A673 (cell line): ENCODE data around the gene CTNNBL1. TPM values are rescaled to one million over a fixed set of nuclear protein-coding genes. Genes with fewer than 3 reads are reported as not detected.

Experiments
- BruUV-seq: library from RNA; stranded (reverse); fragments of 400-500 nt; replicated peaks from 2 replicates; lab custom pipeline; 2021; lab: Mats Ljungman, UMichigan
- CTCF ChIA-PET: fragments of 300-600 bp; sonication (Branson Sonifier 250); formaldehyde crosslinking; loops from one replicate; lab custom pipeline; 2022; ENCODE audit warnings: antibody characterized with exemption; lab: Charles Lee
- POLR2A ChIA-PET: fragments of 300-600 bp; sonication (Branson Sonifier 250); formaldehyde crosslinking; loops from one replicate; lab custom pipeline; 2022; ENCODE audit warnings: antibody characterized with exemption; ENCODE audit not compliant: low non-redundant PET; lab: Charles Lee
- DNase-seq: peaks from one replicate; pipeline ENCODE4 v3.0.0-alpha.2; 2015; ENCODE audit warnings: low spot score
- H3K27ac ChIP-seq: fragments of 200-600 bp; sonication (generic); 2 replicates; pipeline ENCODE4 v1.5.1; 2016; ENCODE audit warnings: mixed run types, low read depth, mild to moderate bottlenecking, mixed read lengths, antibody characterized with exemption, low read length; ENCODE audit not compliant: poor library complexity, severe bottlenecking
- H3K27me3 ChIP-seq: fragments of 200-600 bp; sonication (generic); replicated peaks from 2 replicates; pipeline ENCODE4 v1.6.1; 2017; ENCODE audit warnings: mixed run types, low read depth, mild to moderate bottlenecking, mixed read lengths, antibody characterized with exemption, low read length; ENCODE audit not compliant: insufficient read depth, poor library complexity
- H3K36me3 ChIP-seq: fragments of 200-600 bp; sonication (generic); 2 replicates; pipeline ENCODE4 v1.6.1; 2016; ENCODE audit warnings: mixed run types, mild to moderate bottlenecking, mixed read lengths, antibody characterized with exemption, low read length; ENCODE audit not compliant: insufficient read depth, poor library complexity, severe bottlenecking
- H3K4me1 ChIP-seq: fragments of 200-600 bp; sonication (generic); 2 replicates; pipeline ENCODE4 v1.6.1; 2017; ENCODE audit warnings: mixed run types, mild to moderate bottlenecking, mixed read lengths, antibody characterized with exemption, low read length; ENCODE audit not compliant: insufficient read depth, poor library complexity, severe bottlenecking
- H3K4me3 ChIP-seq: fragments of 200-600 bp; sonication (generic); 2 replicates; pipeline ENCODE4 v1.5.1; 2016; ENCODE audit warnings: low read depth, mixed run types, mild to moderate bottlenecking, mixed read lengths, low read length; ENCODE audit not compliant: poor library complexity, severe bottlenecking
- H3K9me3 ChIP-seq: fragments of 200-600 bp; sonication (generic); 2 replicates; pipeline ENCODE4 v1.6.1; 2016; ENCODE audit warnings: mixed run types, low read depth, mild to moderate bottlenecking, mixed read lengths, antibody characterized with exemption, low read length; ENCODE audit not compliant: poor library complexity, severe bottlenecking
- EZH2 ChIP-seq: fragments of 200-600 bp; sonication (generic); IDR thresholded peaks from 2 replicates; pipeline ENCODE4 v1.6.1; 2017; ENCODE audit warnings: borderline replicate concordance, low read depth, mild to moderate bottlenecking, mixed read lengths, antibody characterized with exemption, low read length; ENCODE audit not compliant: poor library complexity, severe bottlenecking
- intact Hi-C: fragments of 100-400 bp; cut with micrococcal nuclease; formaldehyde crosslinking; loops from one replicate; pipeline ENCODE4 v1.10.0; 2022; ENCODE audit not compliant: unreplicated experiment
- total RNA-seq: library from RNA; stranded (reverse); gene quantifications from 2 replicates; pipeline ENCODE4 v1.2.3, GENCODE V29; 2021
- TF ChIP-seq, protein P1 (sequence below): fragments of 300-800, 200-600 bp; sonication (generic); conservative IDR thresholded peaks from 2 replicates; pipeline ENCODE4 v1.5.1; 2017; ENCODE audit warnings: low read depth, mild to moderate bottlenecking, antibody characterized with exemption, low read length, moderate library complexity, mixed read lengths

The CTNNBL1 gene
- total RNA-seq, 1 experiment from 2014 or later, result 88.5 TPM

DNA sequence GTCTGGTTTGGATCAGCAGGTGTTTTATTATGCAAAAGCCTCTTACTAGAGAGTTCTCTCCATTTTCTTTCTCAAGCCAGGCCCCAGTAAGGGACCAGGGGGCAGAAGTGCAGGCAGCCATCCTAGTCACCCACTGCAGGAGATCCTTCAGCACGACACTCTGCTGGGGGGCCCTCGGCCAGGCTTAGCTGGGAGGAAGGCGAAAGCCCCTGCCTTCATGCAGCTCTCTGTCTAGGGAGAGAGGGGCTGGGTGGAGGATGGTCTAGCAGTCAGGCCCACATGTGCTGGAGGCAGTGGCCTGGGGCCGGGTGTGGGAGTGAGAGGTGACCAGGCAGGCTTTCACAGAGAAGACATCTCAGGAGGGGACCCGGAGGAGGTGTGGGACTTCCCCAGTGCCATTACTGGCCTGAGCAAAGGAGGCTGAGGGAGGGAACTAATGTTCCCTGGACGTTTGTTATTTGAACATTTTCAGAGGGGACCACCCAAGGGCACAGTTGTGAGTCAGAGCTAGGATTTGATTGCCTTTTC lies 175.6 kb downstream of the CTNNBL1 start:
- no peaks in the 10 kb centered on the region for H3K27me3 ChIP-seq
- no peaks in the 10 kb centered on the region for H3K36me3 ChIP-seq
- intact Hi-C loops, result no loop called here
- TF ChIP-seq, protein P1, sequence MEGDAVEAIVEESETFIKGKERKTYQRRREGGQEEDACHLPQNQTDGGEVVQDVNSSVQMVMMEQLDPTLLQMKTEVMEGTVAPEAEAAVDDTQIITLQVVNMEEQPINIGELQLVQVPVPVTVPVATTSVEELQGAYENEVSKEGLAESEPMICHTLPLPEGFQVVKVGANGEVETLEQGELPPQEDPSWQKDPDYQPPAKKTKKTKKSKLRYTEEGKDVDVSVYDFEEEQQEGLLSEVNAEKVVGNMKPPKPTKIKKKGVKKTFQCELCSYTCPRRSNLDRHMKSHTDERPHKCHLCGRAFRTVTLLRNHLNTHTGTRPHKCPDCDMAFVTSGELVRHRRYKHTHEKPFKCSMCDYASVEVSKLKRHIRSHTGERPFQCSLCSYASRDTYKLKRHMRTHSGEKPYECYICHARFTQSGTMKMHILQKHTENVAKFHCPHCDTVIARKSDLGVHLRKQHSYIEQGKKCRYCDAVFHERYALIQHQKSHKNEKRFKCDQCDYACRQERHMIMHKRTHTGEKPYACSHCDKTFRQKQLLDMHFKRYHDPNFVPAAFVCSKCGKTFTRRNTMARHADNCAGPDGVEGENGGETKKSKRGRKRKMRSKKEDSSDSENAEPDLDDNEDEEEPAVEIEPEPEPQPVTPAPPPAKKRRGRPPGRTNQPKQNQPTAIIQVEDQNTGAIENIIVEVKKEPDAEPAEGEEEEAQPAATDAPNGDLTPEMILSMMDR, result no peak
- TF ChIP-seq EZH2, result no peak
- no peak overlapping the region for H3K27ac ChIP-seq
- no peak for DNase-seq
- ChIA-PET CTCF (no interaction called here), POLR2A (no interaction called here)
- no peak overlapping the region for H3K4me3 ChIP-seq
- no peaks in the 10 kb centered on the region for H3K9me3 ChIP-seq
- no TSS peak for BruUV-seq
- H3K4me1 ChIP-seq, result peaks cover 30% of the 10 kb centered on the region

DNA sequence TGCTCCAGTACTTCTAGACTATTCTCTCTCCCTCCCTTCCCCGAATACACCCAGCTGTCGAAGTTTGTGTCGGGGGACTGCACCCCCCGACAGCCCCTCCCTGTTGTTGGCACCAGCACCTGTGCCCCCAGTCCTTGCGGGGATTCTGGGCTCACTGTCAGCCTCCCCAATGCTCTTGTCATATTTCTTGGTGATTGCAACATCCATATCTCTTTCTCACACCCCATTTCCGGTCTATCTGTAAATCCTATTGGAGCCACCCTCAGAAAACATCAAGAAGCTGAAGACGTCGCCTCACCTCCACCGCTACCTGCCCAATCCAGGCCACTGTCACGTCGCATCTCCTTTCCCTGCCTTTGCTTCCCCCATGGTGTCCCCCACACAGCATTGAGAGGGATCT lies 176.5 kb downstream of the CTNNBL1 start:
- Histone ChIP-seq H3K27ac (no peak overlapping the region), H3K27me3 (no peaks in the 10 kb centered on the region), H3K4me1 (peaks cover 21% of the 10 kb centered on the region), H3K36me3 (no peaks in the 10 kb centered on the region), H3K4me3 (no peak overlapping the region), H3K9me3 (no peaks in the 10 kb centered on the region)
- intact Hi-C loops, result no loop called here
- POLR2A ChIA-PET, result no interaction called here
- BruUV-seq, result no TSS peak
- DNase-seq, result no peak
- CTCF ChIA-PET, result no interaction called here
- no peak for TF ChIP-seq EZH2
- TF ChIP-seq, protein P1, result no peak

DNA sequence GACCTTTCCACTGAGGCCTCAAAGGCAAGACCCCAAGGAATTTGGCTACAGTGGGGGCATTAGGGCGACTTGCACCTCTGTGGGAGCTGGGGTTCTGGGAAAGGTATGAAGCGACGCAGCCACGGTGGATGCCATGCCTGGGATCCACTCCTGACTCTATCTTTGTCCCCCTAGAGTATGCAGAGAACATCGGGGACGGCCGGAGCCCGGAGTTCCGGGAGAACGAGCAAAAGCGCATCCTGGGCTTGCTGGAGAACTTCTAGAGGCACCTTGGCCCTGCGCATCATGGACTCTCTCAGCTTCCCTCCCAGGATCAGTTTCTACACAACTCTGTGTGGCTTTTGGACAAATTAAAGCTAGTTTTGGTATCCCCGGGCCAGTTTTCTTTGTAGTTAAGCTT lies 177.9 kb downstream of the CTNNBL1 start:
- CTCF ChIA-PET, result no interaction called here
- no TSS peak for BruUV-seq

More for the DNA sequence above, 177.9 kb downstream of the CTNNBL1 start:
- H3K9me3 ChIP-seq, result no peaks in the 10 kb centered on the region
- no peaks in the 10 kb centered on the region for H3K36me3 ChIP-seq
- POLR2A ChIA-PET, result no interaction called here
- H3K4me1 ChIP-seq, result peaks cover 13% of the 10 kb centered on the region
- DNase-seq, result no peak
- H3K4me3 ChIP-seq, result no peak overlapping the region
- no peaks in the 10 kb centered on the region for H3K27me3 ChIP-seq
- H3K27ac ChIP-seq, result no peak overlapping the region
- no peak for TF ChIP-seq EZH2
- TF ChIP-seq, protein P1, result no peak
- intact Hi-C loops, result no loop called here
